ENCODE data around the gene ABI3. TPM values are rescaled to one million over a fixed set of nuclear protein-coding genes. Genes with fewer than 3 reads are reported as not detected.
"Not testable (repeated sequence)": the region's sequence is repeated elsewhere in the genome, so short reads cannot be mapped to it uniquely, and the experiment has no call there.

ABI3 gene
- total RNA-seq (2012; rRNA removed), result 0.22 and 2.8 TPM in 2 replicates

GRCh38 chr17:49210158-49211029 is at the start of gene ABI3, which contains the start of gene GNGT2:
Gene ABI3 (plus strand): TSS chr17:49210707. CDS start chr17:49210725, 18 bp downstream.
Gene GNGT2 (minus strand): TSS chr17:49210574. CDS start chr17:49207422, 3,152 bp downstream.
- Histone ChIP-seq H3K4me3 (ENCODE audit: low read length) (no peak within 1 kb of the TSS), H3K4me1 (ENCODE audit: control insufficient read depth, insufficient read depth, low read length) (peaks cover 13% of the 10 kb centered on the region), H3K9me3 (replicated peaks; ENCODE audit: low read length) (no peaks in the 10 kb centered on the region), H3K36me3 (ENCODE audit: insufficient read depth, low read length) (no peaks in the 10 kb centered on the region), H3K9ac (ENCODE audit: low read depth, low read length) (no peak within 1 kb of the TSS), H3K4me2 (ENCODE audit: low read length) (peak within 1 kb of the TSS; percentile 22), H3K27me3 (ENCODE audit: control insufficient read depth, insufficient read depth, low read length) (peaks cover 68% of the 10 kb centered on the region)

GRCh38 chr17:49162866-49163265 is 47.6 kb upstream of the ABI3 start:
- Histone ChIP-seq H3K4me2 (ENCODE audit: low read length) (no peak overlapping the region), H3K9ac (ENCODE audit: low read depth, low read length) (no peak overlapping the region), H3K27me3 (ENCODE audit: control insufficient read depth, insufficient read depth, low read length) (peaks cover 57% of the 10 kb centered on the region), H3K9me3 (replicated peaks; ENCODE audit: low read length) (no peaks in the 10 kb centered on the region), H3K4me3 (ENCODE audit: low read length) (no peak overlapping the region), H3K36me3 (ENCODE audit: insufficient read depth, low read length) (no peaks in the 10 kb centered on the region), H3K4me1 (ENCODE audit: control insufficient read depth, insufficient read depth, low read length) (no peaks in the 10 kb centered on the region)

GRCh38 chr17:49165143-49165542 is 45.4 kb upstream of the ABI3 start:
- H3K4me3 ChIP-seq (ENCODE audit: low read length), result no peak overlapping the region
- no peaks in the 10 kb centered on the region for H3K4me1 ChIP-seq (ENCODE audit: control insufficient read depth, insufficient read depth, low read length)
- no peaks in the 10 kb centered on the region for H3K9me3 ChIP-seq (replicated peaks; ENCODE audit: low read length)
- peaks cover 60% of the 10 kb centered on the region for H3K27me3 ChIP-seq (ENCODE audit: control insufficient read depth, insufficient read depth, low read length)
- H3K4me2 ChIP-seq (ENCODE audit: low read length), result no peak overlapping the region
- H3K9ac ChIP-seq (ENCODE audit: low read depth, low read length), result no peak overlapping the region
- no peaks in the 10 kb centered on the region for H3K36me3 ChIP-seq (ENCODE audit: insufficient read depth, low read length)

GRCh38 chr17:49168706-49169105 is 41.8 kb upstream of the ABI3 start:
- Histone ChIP-seq H3K9ac (ENCODE audit: low read depth, low read length) (no peak overlapping the region), H3K9me3 (replicated peaks; ENCODE audit: low read length) (no peaks in the 10 kb centered on the region), H3K36me3 (ENCODE audit: insufficient read depth, low read length) (no peaks in the 10 kb centered on the region), H3K4me1 (ENCODE audit: control insufficient read depth, insufficient read depth, low read length) (no peaks in the 10 kb centered on the region), H3K4me2 (ENCODE audit: low read length) (no peak overlapping the region), H3K27me3 (ENCODE audit: control insufficient read depth, insufficient read depth, low read length) (peaks cover 55% of the 10 kb centered on the region), H3K4me3 (ENCODE audit: low read length) (no peak overlapping the region)

GRCh38 chr17:49170216-49170615 is 40.3 kb upstream of the ABI3 start:
- Histone ChIP-seq H3K4me2 (ENCODE audit: low read length) (no peak overlapping the region), H3K4me3 (ENCODE audit: low read length) (no peak overlapping the region), H3K4me1 (ENCODE audit: control insufficient read depth, insufficient read depth, low read length) (no peaks in the 10 kb centered on the region), H3K36me3 (ENCODE audit: insufficient read depth, low read length) (no peaks in the 10 kb centered on the region), H3K27me3 (ENCODE audit: control insufficient read depth, insufficient read depth, low read length) (peaks cover 48% of the 10 kb centered on the region), H3K9me3 (replicated peaks; ENCODE audit: low read length) (no peaks in the 10 kb centered on the region), H3K9ac (ENCODE audit: low read depth, low read length) (no peak overlapping the region)

GRCh38 chr17:49170711-49171110 is 39.8 kb upstream of the ABI3 start:
- not testable (repeated sequence) for H3K36me3 ChIP-seq (ENCODE audit: insufficient read depth, low read length); H3K4me3 ChIP-seq (ENCODE audit: low read length); H3K9me3 ChIP-seq (replicated peaks; ENCODE audit: low read length); H3K4me2 ChIP-seq (ENCODE audit: low read length); H3K4me1 ChIP-seq (ENCODE audit: control insufficient read depth, insufficient read depth, low read length); H3K9ac ChIP-seq (ENCODE audit: low read depth, low read length)
- peaks cover 45% of the 10 kb centered on the region for H3K27me3 ChIP-seq (ENCODE audit: control insufficient read depth, insufficient read depth, low read length)

- not testable (repeated sequence) for H3K36me3 ChIP-seq (ENCODE audit: insufficient read depth, low read length); H3K9ac ChIP-seq (ENCODE audit: low read depth, low read length); H3K27me3 ChIP-seq (ENCODE audit: control insufficient read depth, insufficient read depth, low read length); H3K4me2 ChIP-seq (ENCODE audit: low read length); H3K9me3 ChIP-seq (replicated peaks; ENCODE audit: low read length); H3K4me3 ChIP-seq (ENCODE audit: low read length); H3K4me1 ChIP-seq (ENCODE audit: control insufficient read depth, insufficient read depth, low read length)
Measured at GRCh38 chr17:49175978-49176377, 34.5 kb upstream of the ABI3 start.

- peaks cover 9% of the 10 kb centered on the region for H3K9me3 ChIP-seq (replicated peaks; ENCODE audit: low read length)
- no peak overlapping the region for H3K4me3 ChIP-seq (ENCODE audit: low read length)
- H3K4me1 ChIP-seq (ENCODE audit: control insufficient read depth, insufficient read depth, low read length), result no peaks in the 10 kb centered on the region
- peaks cover 7% of the 10 kb centered on the region for H3K27me3 ChIP-seq (ENCODE audit: control insufficient read depth, insufficient read depth, low read length)
- no peaks in the 10 kb centered on the region for H3K36me3 ChIP-seq (ENCODE audit: insufficient read depth, low read length)
- no peak overlapping the region for H3K4me2 ChIP-seq (ENCODE audit: low read length)
- no peak overlapping the region for H3K9ac ChIP-seq (ENCODE audit: low read depth, low read length)
Measured at GRCh38 chr17:49180303-49180702, 30.2 kb upstream of the ABI3 start.

- Histone ChIP-seq H3K9ac (ENCODE audit: low read depth, low read length) (no peak overlapping the region), H3K4me1 (ENCODE audit: control insufficient read depth, insufficient read depth, low read length) (no peaks in the 10 kb centered on the region), H3K27me3 (ENCODE audit: control insufficient read depth, insufficient read depth, low read length) (peaks cover 7% of the 10 kb centered on the region), H3K4me2 (ENCODE audit: low read length) (no peak overlapping the region), H3K36me3 (ENCODE audit: insufficient read depth, low read length) (no peaks in the 10 kb centered on the region), H3K4me3 (ENCODE audit: low read length) (no peak overlapping the region), H3K9me3 (replicated peaks; ENCODE audit: low read length) (peaks cover 2% of the 10 kb centered on the region)
Measured at GRCh38 chr17:49180998-49181635, 29.4 kb upstream of the ABI3 start.

GRCh38 chr17:49183341-49183740 is 27.2 kb upstream of the ABI3 start:
- no peaks in the 10 kb centered on the region for H3K36me3 ChIP-seq (ENCODE audit: insufficient read depth, low read length)
- no peaks in the 10 kb centered on the region for H3K4me1 ChIP-seq (ENCODE audit: control insufficient read depth, insufficient read depth, low read length)
- H3K27me3 ChIP-seq (ENCODE audit: control insufficient read depth, insufficient read depth, low read length), result peaks cover 7% of the 10 kb centered on the region
- H3K9ac ChIP-seq (ENCODE audit: low read depth, low read length), result no peak overlapping the region
- no peak overlapping the region for H3K4me3 ChIP-seq (ENCODE audit: low read length)
- H3K4me2 ChIP-seq (ENCODE audit: low read length), result no peak overlapping the region
- H3K9me3 ChIP-seq (replicated peaks; ENCODE audit: low read length), result no peaks in the 10 kb centered on the region

- no peak overlapping the region for H3K4me3 ChIP-seq (ENCODE audit: low read length)
- no peaks in the 10 kb centered on the region for H3K9me3 ChIP-seq (replicated peaks; ENCODE audit: low read length)
- no peaks in the 10 kb centered on the region for H3K4me1 ChIP-seq (ENCODE audit: control insufficient read depth, insufficient read depth, low read length)
- no peaks in the 10 kb centered on the region for H3K36me3 ChIP-seq (ENCODE audit: insufficient read depth, low read length)
- no peak overlapping the region for H3K9ac ChIP-seq (ENCODE audit: low read depth, low read length)
- no peak overlapping the region for H3K4me2 ChIP-seq (ENCODE audit: low read length)
- peaks cover 7% of the 10 kb centered on the region for H3K27me3 ChIP-seq (ENCODE audit: control insufficient read depth, insufficient read depth, low read length)
Measured at GRCh38 chr17:49183801-49184200, 26.7 kb upstream of the ABI3 start.

All from skeletal muscle satellite cell (primary cell).